IMR-90 (cell line): ENCODE measurements around the gene ACSM3. TPM values are rescaled to one million over a fixed set of nuclear protein-coding genes. Genes with fewer than 3 reads are reported as not detected.
A peak's percentile ranks its signal among the peaks of the same experiment; 100 is the strongest.

Source experiments
- ATAC-seq: fragments of 200-7000 bp; cut with Tn5 transposase; 2 replicates; pipeline ENCODE4 v1.9.1; 2020; ENCODE audit warnings: low read depth, mild to moderate bottlenecking, moderate library complexity
- Bru-seq: library from RNA; stranded (reverse); fragments of 400-500 nt; gene quantifications from one replicate; lab custom pipeline; 2021; lab: Mats Ljungman, UMichigan
- BruChase-seq, 2 experiments: library from RNA; stranded (reverse); fragments of 400-500 nt; gene quantifications; one replicate each; lab custom pipeline; 2021; lab: Mats Ljungman, UMichigan
- BruUV-seq: library from RNA; stranded (reverse); fragments of 400-500 nt; replicated peaks from 2 replicates; lab custom pipeline; 2021; lab: Mats Ljungman, UMichigan
- CTCF ChIA-PET: fragments of 300-600 bp; formaldehyde crosslinking; extraction: SDS; loops from one replicate; lab custom pipeline; 2021; ENCODE audit warnings: antibody characterized with exemption; lab: Yijun Ruan, JAX
- POLR2A ChIA-PET: fragments of 300-600 bp; sonication (Branson Sonifier 250); formaldehyde crosslinking; loops from one replicate; lab custom pipeline; 2022; ENCODE audit warnings: antibody characterized with exemption; ENCODE audit not compliant: unreplicated experiment; lab: Charles Lee
- DNase-seq: peaks from one replicate; pipeline ENCODE4 v3.0.0; 2013
- H2AFZ ChIP-seq: replicated peaks from 2 replicates; pipeline ENCODE3; 2013; ENCODE audit warnings: low read length, mild to moderate bottlenecking; ENCODE audit not compliant: poor library complexity
- H2AK5ac ChIP-seq: 2 replicates; pipeline ENCODE4 v1.6.1; 2013; ENCODE audit warnings: low read depth, low read length, inconsistent platforms
- H2AK9ac ChIP-seq: replicated peaks from 2 replicates; pipeline ENCODE3; 2013; ENCODE audit warnings: mild to moderate bottlenecking, low read depth, low read length, moderate library complexity; ENCODE audit not compliant: poor library complexity
- H2BK120ac ChIP-seq: 2 replicates; pipeline ENCODE4 v1.6.1; 2013; ENCODE audit warnings: low read depth, low read length, inconsistent platforms
- H2BK15ac ChIP-seq: 3 replicates; pipeline ENCODE4 v1.6.1; 2013; ENCODE audit warnings: low read depth, low read length, inconsistent platforms
- H2BK20ac ChIP-seq: 2 replicates; pipeline ENCODE4 v1.6.1; 2013; ENCODE audit warnings: low read depth, mild to moderate bottlenecking, inconsistent platforms, low read length, moderate library complexity
- H2BK5ac ChIP-seq: 2 replicates; pipeline ENCODE4 v1.6.1; 2013; ENCODE audit warnings: mild to moderate bottlenecking, low read depth, low read length, inconsistent platforms; ENCODE audit not compliant: poor library complexity, severe bottlenecking
- H3K14ac ChIP-seq: replicated peaks from 2 replicates; pipeline ENCODE4 v1.6.1; 2013; ENCODE audit warnings: low read depth, low read length, inconsistent platforms
- H3K18ac ChIP-seq: 2 replicates; pipeline ENCODE4 v1.6.1; 2013; ENCODE audit warnings: low read depth, low read length, control low read depth
- H3K23ac ChIP-seq: 2 replicates; pipeline ENCODE4 v1.6.1; 2013; ENCODE audit warnings: low read depth, low read length, inconsistent platforms
- H3K27ac ChIP-seq: 2 replicates; pipeline ENCODE4 v1.5.1; 2013; ENCODE audit warnings: mild to moderate bottlenecking, control low read depth, low read length; ENCODE audit not compliant: insufficient read depth
- H3K27me3 ChIP-seq: 2 replicates; pipeline ENCODE4 v1.6.1; 2013; ENCODE audit warnings: low read length; ENCODE audit not compliant: control insufficient read depth, insufficient read depth
- H3K36me3 ChIP-seq: 2 replicates; pipeline ENCODE4 v1.6.1; 2013; ENCODE audit warnings: low read length, mixed read lengths; ENCODE audit not compliant: control insufficient read depth, insufficient read depth
- H3K4ac ChIP-seq: 2 replicates; pipeline ENCODE4 v1.6.1; 2013; ENCODE audit warnings: low read depth, low read length, inconsistent platforms
- H3K4me1 ChIP-seq: 2 replicates; pipeline ENCODE4 v1.6.1; 2013; ENCODE audit warnings: low read length, mixed read lengths; ENCODE audit not compliant: control insufficient read depth, insufficient read depth
- H3K4me2 ChIP-seq: 2 replicates; pipeline ENCODE4 v1.6.1; 2013; ENCODE audit warnings: low read depth, mild to moderate bottlenecking, control low read depth, low read length, moderate library complexity
- H3K4me3 ChIP-seq: 2 replicates; pipeline ENCODE4 v1.5.1; 2013; ENCODE audit warnings: low read depth, mild to moderate bottlenecking, control low read depth, low read length, moderate library complexity; ENCODE audit not compliant: insufficient read depth
- H3K56ac ChIP-seq: 2 replicates; pipeline ENCODE4 v1.6.1; 2013; ENCODE audit warnings: low read length, inconsistent platforms; ENCODE audit not compliant: insufficient read depth; ENCODE audit errors: extremely low read depth
- H3K79me1 ChIP-seq, 2 experiments: 2 replicates each; pipeline ENCODE4 v1.6.1; 2013; ENCODE audit warnings: low read length in 2 of 2, inconsistent platforms in 1 of 2, low read depth in 1 of 2
- H3K9ac ChIP-seq: 2 replicates; pipeline ENCODE4 v1.6.1; 2013; ENCODE audit warnings: low read depth, low read length, control low read depth
- H3K9me1 ChIP-seq: 2 replicates; pipeline ENCODE4 v1.6.1; 2013; ENCODE audit warnings: low read length, inconsistent platforms; ENCODE audit not compliant: insufficient read depth
- H3K9me3 ChIP-seq: 2 replicates; pipeline ENCODE4 v1.6.1; 2013; ENCODE audit warnings: low read length; ENCODE audit not compliant: control insufficient read depth, insufficient read depth
- H4K20me1 ChIP-seq: 2 replicates; pipeline ENCODE4 v1.6.1; 2013; ENCODE audit warnings: low read length, inconsistent platforms; ENCODE audit not compliant: insufficient read depth
- H4K5ac ChIP-seq: 2 replicates; pipeline ENCODE4 v1.6.1; 2013; ENCODE audit warnings: mild to moderate bottlenecking, low read depth, low read length, control low read depth
- H4K8ac ChIP-seq, 2 experiments: 2 replicates each; pipeline ENCODE4 v1.6.1; 2013; ENCODE audit warnings: low read depth in 2 of 2, low read length in 2 of 2, control low read depth in 1 of 2, inconsistent platforms in 1 of 2
- H4K91ac ChIP-seq: 2 replicates; pipeline ENCODE4 v1.6.1; 2013; ENCODE audit warnings: low read depth, low read length, inconsistent platforms; ENCODE audit not compliant: insufficient read depth
- MXI1 ChIP-seq: IDR thresholded peaks from 2 replicates; pipeline ENCODE4 v1.6.1; 2012; ENCODE audit warnings: low read depth, mild to moderate bottlenecking, low read length, moderate library complexity, borderline replicate concordance
- RFX5 ChIP-seq: IDR thresholded peaks from 2 replicates; pipeline ENCODE4 v1.8.0; 2012; ENCODE audit warnings: low read depth, mild to moderate bottlenecking, low read length, moderate library complexity
- WGBS, 2 experiments: methylation state at CpG; one replicate each; pipeline versions ENCODE4 v1.1.5 to v1.1.7; 2013; ENCODE audit warnings: missing lambda C conversion rate in 2 of 2; ENCODE audit not compliant: insufficient read length in 1 of 2; ENCODE audit errors: extremely low coverage in 2 of 2; 5-methylcytosine and 5-hydroxymethylcytosine counted together
- dilution Hi-C: fragments of 300-500 bp; cut with HindIII; formaldehyde crosslinking; loops from one replicate; pipeline ENCODE4 v1.14.3; 2018; ENCODE audit warnings: low sequenced_read_pairs; ENCODE audit not compliant: unreplicated experiment
- in situ Hi-C: fragments of 300-500 bp; cut with MboI; formaldehyde crosslinking; loops from 3 replicates; pipeline ENCODE4 v1.14.3; 2019; ENCODE audit warnings: low sequenced_read_pairs, inconsistent platforms, mixed read lengths
- intact Hi-C: fragments of 100-400 bp; cut with micrococcal nuclease; formaldehyde crosslinking; loops from 2 replicates; pipeline ENCODE4 v1.10.0; 2022
- long read RNA-seq: library from polyadenylated mRNA; unstranded; transcript quantifications from one replicate; pipeline ENCODE4 v2.0.0, GENCODE V29; 2021; ENCODE audit not compliant: unreplicated experiment
- polyA plus RNA-seq, 3 experiments: library from polyadenylated mRNA; depleted of rRNA; stranded (reverse); fragments of >200 nt; gene quantifications; 2 replicates each; pipeline ENCODE4 v1.2.3, GENCODE V29; 2012; ENCODE audit warnings: low replicate concordance in 1 of 3
- total RNA-seq: library from RNA; depleted of rRNA; stranded (reverse); fragments of >200 nt; gene quantifications from 2 replicates; pipeline ENCODE4 v1.2.3, GENCODE V29; 2012; rRNA removed
- TF ChIP-seq, protein P1 (sequence below): conservative IDR thresholded peaks from 2 replicates; pipeline ENCODE4 v1.5.1; 2012; ENCODE audit warnings: mild to moderate bottlenecking, low read depth, low read length, improper control_type of control experiment

ACSM3 gene, protein sequence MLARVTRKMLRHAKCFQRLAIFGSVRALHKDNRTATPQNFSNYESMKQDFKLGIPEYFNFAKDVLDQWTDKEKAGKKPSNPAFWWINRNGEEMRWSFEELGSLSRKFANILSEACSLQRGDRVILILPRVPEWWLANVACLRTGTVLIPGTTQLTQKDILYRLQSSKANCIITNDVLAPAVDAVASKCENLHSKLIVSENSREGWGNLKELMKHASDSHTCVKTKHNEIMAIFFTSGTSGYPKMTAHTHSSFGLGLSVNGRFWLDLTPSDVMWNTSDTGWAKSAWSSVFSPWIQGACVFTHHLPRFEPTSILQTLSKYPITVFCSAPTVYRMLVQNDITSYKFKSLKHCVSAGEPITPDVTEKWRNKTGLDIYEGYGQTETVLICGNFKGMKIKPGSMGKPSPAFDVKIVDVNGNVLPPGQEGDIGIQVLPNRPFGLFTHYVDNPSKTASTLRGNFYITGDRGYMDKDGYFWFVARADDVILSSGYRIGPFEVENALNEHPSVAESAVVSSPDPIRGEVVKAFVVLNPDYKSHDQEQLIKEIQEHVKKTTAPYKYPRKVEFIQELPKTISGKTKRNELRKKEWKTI
- total RNA-seq (0.54 and 0.56 TPM in 2 replicates), polyA plus RNA-seq (2012; rRNA removed) (0.50 and 0.55 TPM in 2 replicates), Bru-seq, nascent RNA (percentile 13 among the genes with signal in this experiment), BruChase-seq, experiment 1, labeled RNA remaining after a 6-hour chase (percentile 17 among the genes with signal in this experiment), BruChase-seq, experiment 2, labeled RNA remaining after a 2-hour chase (percentile 14 among the genes with signal in this experiment)
- polyA plus RNA-seq (2012; cell fraction: cytosol; rRNA removed), result 0.01 and 0.14 TPM in 2 replicates
- polyA plus RNA-seq (2012; cell fraction: nucleus; rRNA removed; ENCODE audit: low replicate concordance), result 0.08 and 0.57 TPM in 2 replicates
- long read RNA-seq, partial matches to known transcripts, result 0 of 2 reads
- long read RNA-seq, other reads (novel, unspliced or antisense), result 2 of 2 reads

DNA sequence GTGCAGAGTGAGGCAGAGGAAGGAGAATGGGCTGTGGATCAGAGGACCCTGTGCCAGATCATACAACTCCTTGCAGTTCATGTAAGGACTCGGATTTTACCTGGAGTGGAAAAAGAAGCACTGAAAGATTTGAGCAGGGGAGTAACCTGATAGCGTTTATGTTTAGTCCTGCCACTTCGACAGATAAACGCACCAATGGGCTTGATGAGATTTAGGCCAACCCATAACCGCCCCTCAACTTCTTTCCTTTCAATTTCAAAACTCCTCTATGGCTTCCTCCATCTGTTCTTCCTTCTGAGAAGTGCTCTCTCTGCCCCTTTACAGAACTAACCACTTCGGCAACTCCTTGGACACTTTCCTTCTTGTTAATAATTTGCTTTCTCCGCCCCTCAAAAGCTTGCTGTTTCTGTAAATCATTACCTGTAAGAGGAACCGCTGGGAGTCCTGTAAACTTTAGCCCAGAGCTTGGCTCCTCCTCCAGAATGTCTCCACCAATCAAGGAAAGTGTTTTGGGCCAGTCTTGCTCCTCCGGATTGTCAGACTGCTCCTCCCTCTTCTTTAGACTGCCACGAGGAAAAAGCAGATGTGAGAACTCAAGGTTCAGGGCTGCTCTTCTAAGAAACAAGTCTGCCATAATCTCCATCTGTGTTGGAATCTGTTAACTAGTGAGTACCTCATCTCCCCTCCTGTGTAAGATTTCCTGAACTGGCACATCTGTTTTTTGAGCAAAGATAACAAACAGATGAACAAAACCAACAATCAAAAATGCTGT is at the start of gene ACSM3:
ACSM3 (plus strand) TSS at position 554 of the 772 bp plus-strand sequence. CDS start 6,021 bp downstream, outside the sequence.
- DNase-seq (peak; percentile 76), ATAC-seq (peak; percentile 100)
- ChIA-PET POLR2A (no interaction called here), CTCF (no interaction called here)
- Histone ChIP-seq H2BK15ac (no peak within 1 kb of the TSS), H3K27me3 (no peaks in the 10 kb centered on the region), H3K79me1 (no peaks in the 10 kb centered on the region), H4K20me1 (no peaks in the 10 kb centered on the region), H2BK5ac (no peak within 1 kb of the TSS), H3K9me1 (no peaks in the 10 kb centered on the region), H2BK20ac (no peak within 1 kb of the TSS), H4K5ac (no peak within 1 kb of the TSS), H2AFZ (peak within 1 kb of the TSS; percentile 67), H3K56ac (no peak within 1 kb of the TSS), H3K9me3 (no peaks in the 10 kb centered on the region), H3K4ac (no peak within 1 kb of the TSS), H3K18ac (no peak within 1 kb of the TSS; the same call in 1 of the 2 replicates), H2BK120ac (no peak within 1 kb of the TSS), H2AK5ac (no peak within 1 kb of the TSS), H3K14ac (no peak within 1 kb of the TSS), H3K9ac (no peak within 1 kb of the TSS), H2AK9ac (no peak within 1 kb of the TSS), H4K91ac (no peak within 1 kb of the TSS), H3K23ac (no peak within 1 kb of the TSS), H3K4me2 (peak within 1 kb of the TSS; percentile 79), H4K8ac (peak within 1 kb of the TSS in 1 of 2 experiments; percentile 41; a peak in 1 of 4 replicates), H3K36me3 (no peaks in the 10 kb centered on the region), H3K4me3 (peak within 1 kb of the TSS; percentile 56), H3K4me1 (no peaks in the 10 kb centered on the region), H3K27ac (no peak within 1 kb of the TSS)
- in situ Hi-C loops (no loop called here), intact Hi-C loops (loop anchor here (1.0 kb wide), 1 partner anchor 22 kb away; the partner anchor contains the start of gene THUMPD1), dilution Hi-C loops (no loop called here)
- 25% methylated on average over 1 of the region's 10 CpGs; no CpG with 5 or more reads in 1 of the 2 experiments for WGBS, 2 experiments
- no TSS peak for BruUV-seq
- TF ChIP-seq RFX5, result no peak
- TF ChIP-seq MXI1, result peak; percentile 73; the same call in 1 of the 2 replicates
- TF ChIP-seq, protein P1, sequence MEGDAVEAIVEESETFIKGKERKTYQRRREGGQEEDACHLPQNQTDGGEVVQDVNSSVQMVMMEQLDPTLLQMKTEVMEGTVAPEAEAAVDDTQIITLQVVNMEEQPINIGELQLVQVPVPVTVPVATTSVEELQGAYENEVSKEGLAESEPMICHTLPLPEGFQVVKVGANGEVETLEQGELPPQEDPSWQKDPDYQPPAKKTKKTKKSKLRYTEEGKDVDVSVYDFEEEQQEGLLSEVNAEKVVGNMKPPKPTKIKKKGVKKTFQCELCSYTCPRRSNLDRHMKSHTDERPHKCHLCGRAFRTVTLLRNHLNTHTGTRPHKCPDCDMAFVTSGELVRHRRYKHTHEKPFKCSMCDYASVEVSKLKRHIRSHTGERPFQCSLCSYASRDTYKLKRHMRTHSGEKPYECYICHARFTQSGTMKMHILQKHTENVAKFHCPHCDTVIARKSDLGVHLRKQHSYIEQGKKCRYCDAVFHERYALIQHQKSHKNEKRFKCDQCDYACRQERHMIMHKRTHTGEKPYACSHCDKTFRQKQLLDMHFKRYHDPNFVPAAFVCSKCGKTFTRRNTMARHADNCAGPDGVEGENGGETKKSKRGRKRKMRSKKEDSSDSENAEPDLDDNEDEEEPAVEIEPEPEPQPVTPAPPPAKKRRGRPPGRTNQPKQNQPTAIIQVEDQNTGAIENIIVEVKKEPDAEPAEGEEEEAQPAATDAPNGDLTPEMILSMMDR, result no peak
